Adrenal gland (tissue), 5 donors: Measurements from ENCODE around the gene PRAME.

Experiments
- CTCF ChIP-seq, 6 experiments: fragments of 450-650 bp in 4 of 6; fragments of 200-600 bp in 2 of 6; sonication (generic) in 1 of 6; IDR thresholded peaks; 1 replicate in 5 of 6; 2 replicates in 1 of 6; pipeline versions ENCODE4 v1.5.1 to v1.8.0; 2016 to 2021; ENCODE audit warnings: antibody characterized with exemption in 6 of 6, mild to moderate bottlenecking in 2 of 6, moderate library complexity in 1 of 6
- POLR2A ChIP-seq, 2 donors: fragments of 450-650 bp; IDR thresholded peaks; one replicate each; pipeline ENCODE4 v1.6.1; 2017; ENCODE audit warnings: antibody characterized with exemption in 2 of 2, mild to moderate bottlenecking in 2 of 2, moderate library complexity in 1 of 2
- donor health status: DM: no; HTN: no; CAD: no.

DNA sequence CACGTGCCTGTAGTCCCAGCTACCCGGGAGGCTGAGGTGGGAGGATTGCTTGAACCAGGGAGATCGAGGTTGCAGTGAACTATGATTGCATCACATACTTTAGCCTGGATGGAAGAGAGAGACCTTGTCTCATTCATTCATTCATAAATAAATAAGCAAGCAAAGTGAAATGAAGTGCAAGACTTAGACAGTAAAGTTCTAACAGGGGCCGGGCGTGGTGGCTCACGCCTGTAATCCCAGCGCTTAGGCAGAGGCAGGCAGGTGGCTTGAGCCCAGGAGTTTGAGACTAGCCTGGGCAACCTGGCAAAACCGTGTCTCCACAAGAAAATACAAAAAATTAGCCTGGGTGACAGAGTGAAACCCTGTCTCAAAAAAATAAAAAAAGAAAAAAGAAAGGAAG, 37.4 kb downstream of the PRAME start:
- TF ChIP-seq CTCF (IDR thresholded peaks at IDR 0.05): no peak
- TF ChIP-seq POLR2A (IDR thresholded peaks at IDR 0.05): no peak
